ENCODE measurements around the gene SMIM45.

SMIM45 gene

DNA sequence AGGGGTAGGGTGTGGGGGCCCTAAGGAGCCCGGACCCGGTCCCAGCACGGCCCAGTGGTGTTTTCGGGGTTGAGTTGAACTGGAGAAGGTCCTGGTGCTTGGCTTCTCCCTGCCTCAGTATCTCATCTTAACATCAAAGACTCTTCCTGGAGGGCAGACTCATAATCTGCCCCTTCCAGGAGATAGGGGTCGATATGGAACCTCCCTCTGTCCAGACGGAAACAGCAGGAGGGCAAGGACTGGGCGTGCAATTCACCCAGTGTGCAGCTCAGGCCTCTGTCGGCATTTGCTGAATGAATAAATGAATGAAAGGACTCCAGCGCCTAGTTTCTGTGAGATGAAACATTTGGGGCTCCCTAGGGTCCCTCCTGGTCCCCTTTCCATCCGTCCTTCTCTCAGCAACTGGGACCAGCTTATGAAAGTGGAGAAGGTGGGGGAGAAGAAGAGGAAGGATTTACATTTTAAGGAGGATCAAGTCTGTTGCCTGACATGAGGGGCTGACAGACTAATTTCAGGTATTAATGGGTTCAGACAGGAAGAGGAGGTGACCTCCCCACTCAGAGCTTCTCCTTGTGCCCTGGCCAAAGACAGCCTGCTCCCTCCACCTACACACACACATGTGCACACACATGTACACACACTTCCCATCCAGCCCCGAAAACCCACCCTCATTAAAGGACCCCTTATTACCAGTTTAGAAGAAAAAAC lies 36.0 kb upstream of the SMIM45 start:
- DNase-seq = no peak

DNA sequence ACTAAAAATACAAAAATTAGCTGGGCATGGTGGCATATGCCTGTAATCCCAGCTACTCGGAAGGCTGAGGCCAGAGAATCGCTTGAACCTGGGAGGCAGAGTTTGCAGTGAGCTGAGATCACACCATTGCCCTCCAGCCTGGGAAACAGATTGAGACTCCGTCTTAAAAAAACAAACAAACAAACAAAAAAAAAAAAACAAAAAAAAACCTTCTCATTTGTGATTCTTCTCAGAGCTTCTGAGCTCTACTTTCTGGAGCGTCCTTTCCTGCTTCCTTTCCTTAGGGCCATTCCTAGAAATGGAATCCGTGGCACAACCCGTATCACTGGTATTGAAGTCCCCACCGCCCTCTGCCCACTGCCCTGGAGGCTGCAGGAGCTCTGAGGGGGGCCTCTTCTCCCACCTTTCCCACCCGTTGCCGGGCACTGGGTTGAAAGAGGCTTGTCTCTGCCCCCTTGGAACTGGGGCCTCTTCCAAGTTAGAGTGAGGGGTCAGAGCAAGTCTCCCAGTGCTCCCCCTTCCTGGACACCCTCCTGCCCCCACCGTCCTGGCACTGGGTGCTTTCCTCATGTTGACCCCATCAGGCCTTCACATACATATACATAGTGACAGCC lies 35.1 kb upstream of the SMIM45 start:
- DNase-seq = no peak

DNA sequence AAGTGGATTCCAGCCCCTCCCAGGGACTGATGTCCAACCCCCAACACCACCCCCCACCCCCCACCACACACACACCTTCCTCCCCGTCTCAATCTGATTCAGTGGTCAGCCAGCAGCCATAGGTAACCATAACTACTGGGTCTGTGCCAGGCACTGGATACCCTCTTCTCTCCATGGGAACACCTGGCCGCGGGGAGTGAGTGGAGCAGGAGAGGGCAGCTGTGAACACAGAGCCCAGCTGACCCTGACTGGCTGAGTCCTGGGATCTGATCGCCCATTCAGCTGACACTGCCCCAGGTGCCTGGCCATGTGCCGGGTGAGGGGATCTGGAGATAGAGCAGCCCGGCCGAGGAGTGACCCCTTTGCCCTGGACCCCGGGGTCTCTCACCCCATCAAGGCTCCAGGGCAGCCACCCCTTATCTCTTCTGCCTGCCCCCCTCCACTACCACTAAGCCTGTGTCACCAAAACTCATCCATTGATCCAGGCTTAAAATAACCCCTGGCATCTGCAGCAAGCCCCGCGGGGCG lies 34.5 kb upstream of the SMIM45 start:
- no peak for DNase-seq

DNA sequence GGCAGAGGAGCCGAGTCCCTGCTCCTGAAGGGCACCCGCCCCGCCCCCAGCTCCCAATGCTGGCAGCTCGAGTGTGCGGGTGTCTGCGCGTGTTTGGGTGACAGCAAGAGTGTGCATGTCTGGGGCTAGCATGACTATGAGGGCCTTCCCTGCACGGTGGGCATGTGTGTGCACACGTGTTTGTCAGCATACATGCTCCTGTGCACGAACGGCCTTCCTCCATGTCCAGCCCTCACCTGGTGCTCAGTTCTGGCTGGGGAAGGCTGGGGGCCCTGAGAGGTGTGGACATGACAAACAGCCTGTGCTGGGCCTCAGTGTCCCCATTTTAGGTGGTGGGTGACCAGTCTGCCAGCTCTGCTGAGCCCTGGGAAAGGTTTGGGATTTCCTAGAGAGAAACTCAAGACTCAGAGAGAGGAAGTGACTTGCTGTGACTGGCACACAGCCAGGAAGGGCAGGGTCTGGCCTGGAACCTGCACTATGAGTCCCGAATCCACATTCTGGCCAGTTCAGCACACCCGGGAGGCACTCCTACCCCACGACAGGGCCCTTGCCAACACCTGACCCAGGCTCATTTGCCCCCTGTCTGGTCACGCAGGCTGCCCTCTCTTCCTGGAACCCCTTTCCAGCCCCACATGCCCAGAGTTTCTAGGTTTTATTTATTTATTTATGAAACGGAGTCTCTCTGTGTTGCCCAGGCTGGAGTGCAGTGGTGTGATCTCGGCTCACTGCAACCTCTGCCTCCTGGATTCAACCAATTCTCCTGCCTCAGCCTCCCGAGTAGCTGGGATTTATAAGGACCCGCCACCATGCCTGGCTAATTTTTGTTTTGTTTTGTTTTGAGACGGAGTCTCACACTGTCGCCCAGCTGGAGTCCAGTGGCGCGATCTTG lies 33.8 kb upstream of the SMIM45 start:
- peak; percentile 92 for DNase-seq

DNA sequence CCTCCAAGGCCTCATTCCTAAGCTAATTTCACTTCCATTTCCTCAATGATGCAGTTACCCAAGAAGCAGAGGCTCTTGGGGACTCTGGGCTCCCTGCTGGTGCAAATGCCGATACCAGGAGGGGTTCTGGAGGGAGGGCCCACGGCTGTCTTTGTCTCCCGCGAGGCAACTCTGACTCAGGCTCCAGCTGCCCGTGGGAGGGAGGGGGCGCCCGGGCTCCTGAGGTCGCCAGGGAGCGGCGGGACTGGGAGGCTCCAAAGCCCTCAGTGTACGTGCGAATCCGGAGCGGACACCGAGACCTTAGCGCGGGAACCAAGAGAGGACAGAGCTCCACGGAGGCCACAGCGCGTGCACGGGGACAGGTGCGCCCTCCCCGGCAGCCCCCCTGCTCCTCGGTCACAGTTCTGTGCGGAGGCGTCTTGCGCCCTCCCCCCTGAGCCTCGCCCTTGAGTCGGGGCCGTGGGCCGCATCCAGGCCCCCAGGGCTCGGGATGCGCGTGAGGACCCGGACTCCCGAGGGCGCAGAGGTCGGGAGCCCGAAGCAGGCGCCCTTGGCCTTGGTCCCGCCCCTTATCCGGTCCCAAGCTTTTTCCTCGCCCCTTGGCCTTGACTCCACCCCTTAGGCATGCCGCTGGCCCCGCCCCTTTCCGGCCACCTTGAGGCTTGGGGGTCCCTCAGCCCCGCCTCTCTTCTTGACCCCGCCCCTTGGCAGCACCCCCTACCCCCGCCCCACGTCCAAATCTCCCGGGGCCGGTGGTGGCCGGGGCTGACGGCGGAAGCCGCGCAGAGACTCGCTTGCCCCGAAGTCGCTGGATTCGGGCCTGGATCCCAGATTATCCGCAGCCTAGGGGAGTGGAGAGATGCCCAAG lies 32.4 kb upstream of the SMIM45 start:
- no peak for DNase-seq

DNA sequence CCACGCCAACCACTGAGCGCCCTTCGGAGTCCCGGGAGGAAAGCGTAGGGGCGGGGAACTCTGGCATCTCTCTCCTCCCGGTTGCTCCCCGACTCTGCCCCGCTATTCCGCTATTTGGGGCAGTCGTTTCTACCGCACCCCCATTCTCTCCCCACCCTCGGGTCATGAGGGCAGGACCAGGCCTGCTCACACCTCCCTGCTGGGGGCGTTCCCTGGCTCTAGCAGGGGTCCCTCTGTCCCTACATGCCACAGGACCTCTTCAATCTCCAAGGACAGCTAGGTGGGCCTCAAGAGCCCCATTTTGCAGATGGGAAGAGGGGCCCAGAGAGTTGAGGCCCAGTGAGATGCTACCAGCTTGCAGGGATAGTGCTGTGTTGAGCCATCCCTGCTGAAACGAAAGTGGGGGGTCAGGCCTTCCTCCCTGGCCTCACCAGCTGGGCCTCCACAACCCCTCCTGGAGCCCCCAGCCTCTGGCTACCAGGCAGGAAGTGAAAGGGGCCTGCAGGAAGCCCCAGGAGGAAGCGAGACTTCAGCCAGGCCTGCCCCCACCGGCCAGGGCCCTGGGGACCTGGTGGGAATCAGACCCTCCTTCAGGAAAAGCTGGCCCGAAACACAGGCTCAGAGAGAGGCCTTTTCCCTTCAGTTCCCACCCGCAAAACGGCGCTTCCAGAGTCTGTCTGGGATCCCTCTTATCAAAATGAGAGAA lies 31.5 kb upstream of the SMIM45 start:
- no peak for DNase-seq

DNA sequence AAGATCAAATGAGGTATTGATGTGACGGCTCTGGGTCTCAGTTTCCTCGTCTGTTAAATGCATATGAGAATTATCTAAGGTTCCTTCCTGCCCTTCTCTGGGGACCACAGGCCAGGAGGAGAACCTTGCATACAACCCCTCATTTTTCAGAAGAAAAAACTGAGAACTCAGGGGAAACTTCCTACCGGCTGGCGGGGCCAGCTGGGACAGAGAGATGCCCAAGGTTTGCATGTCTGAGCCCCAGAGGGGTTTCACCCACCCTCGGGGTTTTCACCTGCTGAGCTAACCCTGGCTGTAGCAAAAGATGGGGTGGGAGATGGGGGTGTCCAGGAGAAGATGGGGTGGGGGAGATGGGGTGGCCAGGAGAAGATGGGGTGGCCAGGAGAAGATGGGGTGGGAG lies 29.6 kb upstream of the SMIM45 start:
- DNase-seq = no peak

DNA sequence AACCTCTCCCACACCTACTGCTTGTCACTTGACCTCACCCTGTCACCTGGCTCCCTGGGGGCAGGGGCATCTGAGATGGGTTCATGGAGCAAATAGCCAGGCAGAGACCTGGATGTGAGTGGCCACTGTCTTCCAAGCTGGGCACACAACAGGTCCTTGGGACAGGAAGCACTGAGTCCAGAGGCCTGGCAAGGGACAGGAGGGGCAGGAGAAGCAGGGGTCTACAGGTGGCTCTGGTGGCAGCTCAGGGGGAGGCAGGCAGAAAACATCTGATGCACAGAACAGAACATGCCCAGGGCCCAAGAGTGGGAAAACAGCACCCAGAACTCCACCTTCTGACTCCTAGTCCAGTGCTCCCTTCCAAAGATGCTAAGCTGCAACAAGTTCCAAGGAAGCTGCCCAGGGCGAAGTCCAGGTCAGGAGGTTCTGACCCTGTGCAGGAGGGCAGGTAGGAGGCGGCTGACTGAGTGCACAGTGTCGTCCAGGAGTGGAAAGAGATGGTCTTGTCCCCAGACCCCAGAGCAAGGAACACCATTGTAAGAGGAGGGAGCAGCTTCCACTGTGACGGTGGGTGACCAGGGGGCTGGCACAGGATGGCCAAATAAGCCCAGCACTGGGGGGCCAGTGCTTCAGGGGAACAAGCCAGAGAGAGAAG lies 28.9 kb upstream of the SMIM45 start:
- DNase-seq = no peak

DNA sequence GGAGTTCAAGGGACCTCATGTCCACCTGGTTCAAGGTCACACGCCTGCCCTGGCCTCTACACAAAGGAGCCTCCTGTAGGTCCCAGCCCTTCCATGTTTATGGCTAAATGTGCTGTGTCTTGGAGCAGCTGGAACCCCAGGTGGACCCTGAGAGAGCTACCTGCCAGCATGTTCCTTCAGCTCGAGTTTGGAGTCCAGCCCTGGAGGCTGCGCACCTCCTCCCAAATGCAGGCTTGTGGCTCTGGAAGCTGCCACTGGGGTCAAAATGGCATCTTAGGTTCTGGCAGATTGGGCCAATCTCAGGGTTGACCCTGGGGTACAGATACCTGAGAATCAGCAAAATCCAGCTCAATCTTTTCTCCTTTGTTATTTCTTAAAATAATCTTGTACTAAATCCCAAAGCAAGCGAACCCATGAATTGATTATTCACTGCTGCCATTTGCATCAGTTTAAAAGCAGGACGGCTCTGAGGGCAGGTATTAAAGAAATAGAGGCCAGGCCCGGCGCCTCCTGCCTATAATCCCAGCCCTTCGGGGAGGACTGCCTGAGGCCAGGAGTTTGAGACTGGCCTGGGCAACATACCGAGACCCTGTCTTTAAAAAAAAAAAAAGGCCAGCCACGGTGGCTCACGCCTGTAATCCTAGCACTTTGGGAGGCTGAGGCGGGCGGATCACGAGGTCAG lies 28.2 kb upstream of the SMIM45 start:
- no peak for DNase-seq

DNA sequence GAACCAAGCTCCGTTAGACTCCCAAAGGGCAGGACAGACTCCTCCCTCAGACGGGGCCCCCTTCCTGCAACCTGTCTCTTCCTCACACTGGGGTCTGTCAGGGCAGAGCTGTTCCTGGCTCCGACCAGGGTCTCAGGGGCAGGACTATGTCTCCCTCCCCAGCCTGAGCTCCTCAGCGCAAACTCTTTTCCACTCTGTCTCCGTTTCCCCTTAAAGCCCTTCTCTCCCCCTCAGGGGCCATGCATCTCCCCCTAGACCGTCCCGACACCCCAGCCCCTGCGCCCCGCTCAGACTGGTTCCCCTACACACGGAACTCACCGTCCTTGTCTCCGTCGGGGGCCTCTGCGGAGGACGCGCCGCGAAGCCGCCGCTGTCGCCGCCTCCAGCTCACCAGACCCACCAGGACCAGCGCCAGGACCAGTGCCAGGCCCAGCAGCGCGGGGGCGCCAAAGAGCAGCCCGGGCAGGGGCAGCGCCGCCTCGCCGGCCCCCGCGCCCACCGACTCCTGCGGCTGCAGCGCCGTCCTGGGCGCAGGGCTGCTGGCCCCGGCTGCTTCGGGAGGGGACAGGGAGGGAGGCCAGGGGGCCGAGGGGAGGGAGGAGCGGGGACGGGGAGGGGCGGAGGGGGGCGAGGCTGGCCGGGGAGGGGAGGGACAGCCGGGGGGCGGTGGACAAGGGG lies 26.0 kb upstream of the SMIM45 start:
- no peak for DNase-seq

DNA sequence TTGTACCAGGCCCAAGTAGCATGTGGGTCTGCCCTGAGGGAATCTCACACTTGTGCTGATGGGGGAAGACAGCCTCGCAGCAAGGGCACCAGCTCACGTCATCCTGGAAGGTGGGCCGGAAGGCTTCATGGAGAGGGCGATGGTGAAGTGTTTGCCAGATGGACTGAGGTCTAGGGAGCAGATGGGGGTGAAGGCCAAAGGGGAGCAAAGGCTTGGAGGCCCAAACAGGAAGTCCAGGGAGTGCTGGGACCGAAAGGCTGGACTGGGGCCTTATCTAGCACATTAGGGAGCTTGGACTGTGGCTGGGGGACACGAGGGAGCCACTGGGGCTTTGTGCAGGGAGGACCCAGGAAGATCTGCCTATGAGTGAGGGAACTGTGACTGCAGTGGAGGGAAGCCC lies 24.1 kb upstream of the SMIM45 start:
- DNase-seq = no peak

DNA sequence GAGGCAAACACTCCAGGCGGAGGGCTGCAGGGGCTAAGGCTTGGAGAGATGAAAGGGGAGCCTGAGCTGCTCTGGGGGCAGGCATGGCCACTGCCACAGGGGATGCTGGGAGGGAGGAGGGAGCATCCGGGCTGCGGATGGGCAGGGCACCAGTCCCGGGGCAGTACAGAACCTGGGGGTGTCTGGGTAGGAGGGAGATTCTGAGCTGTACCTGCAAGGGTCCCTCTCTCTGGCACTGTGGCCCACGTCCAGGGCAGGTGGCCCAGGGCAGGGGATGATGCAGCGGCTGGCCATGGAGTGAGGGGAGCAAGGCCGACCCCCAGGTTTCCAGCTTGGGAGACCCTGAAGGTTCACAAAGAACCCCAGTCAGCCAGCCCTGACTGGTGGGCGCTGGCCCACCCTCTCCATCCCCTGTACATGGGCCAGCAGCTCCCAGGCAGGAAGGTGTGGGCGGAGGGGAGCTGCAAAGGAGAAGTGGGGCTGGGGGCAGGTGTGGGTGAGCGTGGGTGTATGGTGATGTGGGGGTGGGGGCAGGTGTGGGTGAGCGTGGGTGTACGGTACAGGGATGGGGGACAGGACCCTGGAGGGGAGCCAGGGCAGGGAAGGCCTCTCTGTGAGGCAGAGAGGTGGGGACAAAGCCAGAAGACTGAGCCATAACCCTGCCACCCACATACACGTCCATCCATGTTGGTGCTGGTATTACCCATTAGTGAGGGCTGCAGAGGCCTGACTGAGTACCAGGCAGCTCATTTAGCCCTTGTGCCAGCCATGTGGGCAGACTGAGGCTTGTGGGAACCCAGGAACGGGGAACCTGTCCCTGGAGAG lies 23.1 kb upstream of the SMIM45 start:
- DNase-seq = no peak

DNA sequence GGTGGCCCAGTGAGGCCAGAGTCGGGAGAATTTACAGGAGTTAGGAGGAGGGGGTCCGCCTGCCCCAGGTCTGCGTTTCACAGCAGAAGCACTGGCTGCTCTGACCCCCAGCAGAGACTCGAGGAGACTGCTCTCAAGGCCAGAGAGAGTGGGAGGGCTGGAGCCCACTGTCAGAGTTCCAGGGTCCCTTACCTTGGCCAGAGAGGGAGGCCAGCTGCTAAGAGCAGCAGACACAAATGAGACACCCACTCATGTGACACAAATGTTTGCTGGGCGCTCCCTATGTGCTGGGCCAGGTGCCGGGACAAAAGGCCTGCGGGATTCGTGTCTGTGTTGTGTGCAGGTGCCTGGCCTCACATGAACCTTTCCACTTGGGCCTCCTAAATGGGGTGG lies 22.5 kb upstream of the SMIM45 start:
- no peak for DNase-seq

DNA sequence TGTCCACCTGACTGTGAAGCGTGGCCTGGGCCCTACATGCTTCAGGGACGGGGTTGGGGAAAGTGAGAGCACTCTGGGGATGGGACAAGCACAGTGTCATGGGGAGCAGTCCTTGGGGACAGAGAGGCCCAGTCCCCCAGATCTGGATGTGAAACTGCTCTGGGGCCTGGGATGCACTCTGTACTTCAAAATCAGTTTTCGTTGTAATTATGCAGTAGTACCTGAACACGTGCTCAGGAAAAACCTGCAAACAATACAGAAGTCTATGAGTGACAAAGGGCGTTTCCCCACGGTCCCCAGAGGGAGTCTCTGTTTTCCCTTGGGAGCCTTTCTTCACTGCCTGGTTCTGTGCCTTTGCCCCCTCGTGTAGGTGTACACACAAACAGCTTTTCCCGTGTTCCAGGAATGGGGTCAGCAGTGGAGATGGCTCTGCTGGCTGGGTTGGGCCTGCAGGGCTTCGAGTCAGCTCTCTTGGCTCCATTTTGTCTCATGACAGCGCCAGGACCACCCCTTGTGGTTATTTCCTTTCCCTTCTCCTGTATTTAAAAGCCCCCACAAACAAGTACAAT lies 20.2 kb upstream of the SMIM45 start:
- no peak for DNase-seq

DNA sequence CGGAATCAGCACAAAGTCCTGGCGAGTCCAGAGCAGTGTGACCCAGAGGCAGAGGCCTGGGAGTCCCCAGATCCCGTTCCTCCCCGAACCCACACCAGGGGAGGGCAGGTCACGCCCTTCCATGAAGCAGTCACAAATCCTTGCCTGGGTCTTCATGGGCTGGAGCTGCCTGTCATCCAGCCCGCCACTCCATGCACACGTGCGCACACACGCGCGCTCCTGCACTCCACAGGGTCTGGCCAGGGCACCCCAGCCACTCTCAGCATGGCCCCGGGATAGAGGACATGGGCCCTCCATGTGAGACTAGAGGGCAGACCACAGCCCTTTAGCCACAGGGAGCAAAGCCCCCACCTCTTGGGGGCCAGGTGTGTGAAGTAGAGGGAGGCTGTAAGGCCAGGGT lies 19.6 kb upstream of the SMIM45 start:
- DNase-seq = no peak

DNA sequence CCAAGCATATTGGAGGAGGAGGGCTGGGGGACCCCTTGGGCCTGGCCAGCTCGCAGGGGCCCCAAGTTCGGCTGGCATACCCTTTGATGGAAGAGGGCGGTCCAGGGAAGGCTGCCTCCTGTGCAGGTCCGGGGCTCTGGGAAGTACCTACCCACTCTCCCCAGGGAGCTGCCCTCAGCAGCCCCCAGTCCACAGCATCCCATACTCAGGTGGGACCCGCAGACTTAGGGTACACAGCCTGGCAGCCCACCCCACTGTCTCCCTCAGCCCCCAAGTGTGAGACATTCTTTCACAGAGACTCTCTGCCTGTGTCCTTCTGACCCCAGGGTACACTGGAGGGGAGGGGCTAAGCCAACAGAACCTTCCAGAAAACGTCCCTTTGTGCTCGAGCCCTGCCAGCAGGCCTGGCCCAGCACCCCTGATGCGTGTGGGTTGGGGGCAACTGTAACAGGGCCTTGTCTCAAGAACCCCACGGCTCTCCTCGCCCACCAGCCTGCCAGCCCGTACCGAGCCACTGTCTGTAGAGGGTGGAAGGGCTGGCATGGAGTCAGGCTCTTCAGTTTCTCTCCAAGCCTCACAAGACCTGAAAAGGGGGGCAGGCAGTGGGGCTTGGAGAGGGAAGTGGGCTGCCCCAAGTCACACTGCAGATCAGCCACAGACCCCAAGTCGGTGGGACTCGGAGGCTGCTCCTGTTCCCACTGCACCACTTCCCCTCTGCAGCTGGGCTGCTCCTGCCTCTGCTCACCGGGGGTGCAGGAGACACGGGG lies 18.4 kb upstream of the SMIM45 start:
- DNase-seq = no peak

DNA sequence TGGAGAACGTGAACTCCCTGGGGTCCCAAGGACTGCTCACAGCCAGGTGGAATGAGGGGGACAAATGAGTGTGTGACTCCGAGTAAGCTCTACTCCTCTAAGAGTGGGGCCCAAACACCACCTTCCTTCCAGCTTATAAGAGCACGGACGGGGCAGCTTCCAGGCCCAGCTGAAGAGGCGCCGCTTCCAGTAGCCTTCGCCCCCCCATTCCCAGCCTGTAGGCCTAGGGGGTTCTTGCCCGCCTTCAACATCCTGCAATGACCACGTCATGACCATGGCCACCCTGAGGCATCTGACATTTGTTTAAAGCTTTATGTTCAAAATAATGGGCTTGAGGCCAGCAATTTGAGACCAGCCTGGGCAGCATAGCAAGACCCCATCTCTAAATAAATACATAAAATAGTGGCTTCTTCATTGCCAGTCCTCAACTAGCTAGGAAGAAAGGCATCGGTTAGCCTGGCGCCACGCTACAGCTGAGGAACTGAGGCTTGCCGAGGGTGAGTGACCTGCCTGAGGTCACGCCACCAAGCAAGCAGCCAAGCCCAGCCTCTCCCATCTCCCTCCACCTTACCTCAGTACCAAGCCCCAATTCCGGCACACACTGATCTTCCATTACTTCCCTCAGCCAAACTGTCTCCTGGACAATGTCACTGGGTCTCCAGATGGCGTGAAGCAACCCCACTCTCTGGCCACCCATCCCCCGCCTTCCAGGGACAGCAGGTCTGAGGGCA lies 17.5 kb upstream of the SMIM45 start:
- DNase-seq = no peak

DNA sequence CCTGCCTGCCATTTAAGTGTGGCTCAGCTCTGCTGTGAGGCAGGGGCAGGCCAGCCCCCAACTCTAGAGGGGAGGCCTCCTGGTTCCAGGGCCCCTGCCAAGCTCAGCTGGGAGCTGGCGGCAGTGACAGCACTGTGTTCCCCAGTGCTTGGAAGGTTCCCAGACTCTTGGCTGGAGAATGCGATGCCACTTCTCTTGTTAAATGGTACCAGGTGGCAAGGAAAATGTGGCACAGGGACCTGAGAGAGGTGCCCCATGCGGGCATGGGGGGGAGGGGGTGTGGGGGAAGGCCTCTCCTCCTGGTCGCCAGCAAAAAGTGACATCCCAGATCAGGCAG lies 17.0 kb upstream of the SMIM45 start:
- DNase-seq = no peak

Data from 8988T (cell line).